Measurements from ENCODE around the gene TNRC18.
"Not testable (repeated sequence)": the region's sequence is repeated elsewhere in the genome, so short reads cannot be mapped to it uniquely, and the experiment has no call there.

Gene TNRC18

GRCh38 chr7:5315761-5316160, 107.9 kb downstream of the TNRC18 start:
- DNase-seq (ENCODE audit: low read depth) = no peak

- DNase-seq (ENCODE audit: low read depth) = no peak
Measured at GRCh38 chr7:5314864-5315263, 108.8 kb downstream of the TNRC18 start.

DNA sequence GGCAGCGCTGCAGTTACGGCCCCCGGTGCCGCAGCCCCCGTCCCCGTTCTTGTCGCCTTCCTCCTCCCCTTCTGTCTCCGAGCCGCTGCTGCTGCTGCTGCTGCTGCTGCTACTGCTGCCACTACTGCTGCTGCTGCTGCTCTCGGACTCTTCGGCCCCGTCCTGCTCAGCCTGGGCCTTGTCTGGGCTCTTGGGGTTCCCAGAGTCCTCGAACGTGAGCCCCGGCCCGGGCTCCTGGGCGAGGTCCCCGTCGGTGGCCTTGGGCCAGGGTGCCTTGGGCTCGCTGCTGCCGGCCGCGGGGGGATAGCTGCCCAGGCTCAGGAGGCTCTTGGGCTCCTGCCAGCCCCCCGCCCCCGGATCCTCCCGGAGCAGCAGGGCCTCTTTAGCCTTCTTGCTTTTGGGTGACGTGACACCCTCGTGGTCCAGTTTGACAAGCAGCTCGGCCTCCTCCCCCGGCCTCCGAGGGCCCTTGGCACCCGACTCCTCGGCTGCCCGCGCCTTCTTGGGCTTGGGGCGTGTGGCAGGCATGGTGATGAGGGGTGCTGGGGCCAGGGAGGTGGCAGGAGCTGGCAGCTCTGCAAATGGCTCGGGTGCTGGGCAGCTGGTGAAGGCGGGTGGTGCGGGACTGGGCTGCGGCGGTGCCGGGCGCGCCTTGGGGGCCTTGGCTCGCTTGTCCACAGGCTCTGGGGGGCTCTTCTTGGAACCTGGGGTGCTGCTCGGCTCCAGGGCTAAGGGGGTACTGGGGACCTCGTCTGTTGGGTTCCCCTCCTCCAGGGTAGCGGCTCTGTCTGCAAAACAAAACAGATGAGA, 110.4 kb downstream of the TNRC18 start:
- not testable (repeated sequence) for DNase-seq (ENCODE audit: low read depth)

GRCh38 chr7:5312276-5313070, 111.2 kb downstream of the TNRC18 start:
- not testable (repeated sequence) for DNase-seq (ENCODE audit: low read depth)

DNA sequence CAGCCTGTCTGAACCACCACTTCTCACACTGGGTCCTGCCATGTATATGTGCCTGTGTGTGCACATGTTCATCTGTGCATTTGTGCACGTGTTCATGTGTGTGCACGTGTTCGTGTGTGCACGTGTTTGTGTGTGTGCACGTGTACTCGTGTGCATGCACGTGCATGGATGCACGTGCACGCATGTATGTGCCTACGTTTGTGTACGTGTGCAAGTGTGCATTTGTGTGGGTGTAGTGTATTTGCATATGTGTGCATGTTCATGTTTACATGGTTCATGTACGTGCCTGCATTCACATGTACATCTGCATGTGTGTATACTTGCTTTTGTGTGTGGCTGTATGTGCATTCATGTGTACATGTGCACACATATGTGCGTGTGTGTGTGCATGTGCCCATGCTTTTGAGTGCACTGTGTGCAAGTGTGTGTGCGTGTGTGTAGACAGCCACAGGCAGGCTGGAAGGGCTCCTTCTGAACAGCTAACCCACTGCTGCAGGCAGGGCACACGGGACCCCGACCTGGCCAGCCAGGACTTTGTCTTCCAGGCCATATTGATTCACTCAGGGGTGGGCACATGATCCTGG, 112.7 kb downstream of the TNRC18 start:
- no peak for DNase-seq (ENCODE audit: low read depth)

- no peak for DNase-seq (ENCODE audit: low read depth)
Measured at GRCh38 chr7:5309146-5309545, 114.5 kb downstream of the TNRC18 start.

DNA sequence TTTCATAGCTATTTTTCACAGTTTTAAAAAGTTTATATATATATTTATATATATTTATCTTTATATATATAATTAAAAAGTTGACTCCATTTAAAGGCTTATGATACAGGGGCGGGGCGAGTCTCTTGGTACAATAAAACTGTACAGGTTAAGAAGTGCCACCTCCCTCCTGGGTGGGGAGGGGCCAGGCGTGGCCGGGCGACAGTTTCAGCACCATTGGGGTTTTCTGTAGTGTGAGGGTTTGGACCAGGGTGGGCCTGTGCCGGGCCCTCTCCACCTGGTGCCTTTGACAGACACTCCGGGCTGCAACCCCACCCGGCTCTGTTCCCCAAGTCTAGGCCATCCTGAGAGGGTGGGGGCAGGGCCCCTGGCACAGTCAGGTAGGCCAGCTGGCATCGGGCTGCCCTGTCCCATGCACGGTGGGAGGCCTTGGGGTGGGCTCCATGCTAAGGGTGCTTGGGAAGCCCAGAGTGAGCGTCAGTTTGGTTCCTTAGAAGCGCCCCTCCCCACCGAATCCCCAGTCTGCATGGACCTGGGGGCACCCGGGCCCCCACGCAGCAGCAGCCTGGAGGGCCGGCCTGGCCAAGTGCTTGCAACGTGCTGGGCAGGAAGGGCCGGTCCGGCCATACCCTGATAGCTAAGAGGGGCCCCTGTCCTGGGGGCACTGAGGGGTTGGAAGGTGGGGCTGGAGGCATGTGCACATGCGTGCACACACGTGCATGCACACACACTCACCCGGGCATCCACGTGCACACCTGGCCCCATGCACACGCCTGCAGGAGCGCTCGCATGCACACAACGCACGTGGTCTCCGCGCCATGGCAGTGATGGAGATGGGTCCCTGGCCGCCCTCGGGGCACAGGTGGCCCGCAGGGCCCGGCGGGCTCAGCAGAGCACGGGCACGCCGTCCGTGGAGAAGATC, 116.2 kb downstream of the TNRC18 start:
- DNase-seq (ENCODE audit: low read depth) = not testable (repeated sequence)

DNA sequence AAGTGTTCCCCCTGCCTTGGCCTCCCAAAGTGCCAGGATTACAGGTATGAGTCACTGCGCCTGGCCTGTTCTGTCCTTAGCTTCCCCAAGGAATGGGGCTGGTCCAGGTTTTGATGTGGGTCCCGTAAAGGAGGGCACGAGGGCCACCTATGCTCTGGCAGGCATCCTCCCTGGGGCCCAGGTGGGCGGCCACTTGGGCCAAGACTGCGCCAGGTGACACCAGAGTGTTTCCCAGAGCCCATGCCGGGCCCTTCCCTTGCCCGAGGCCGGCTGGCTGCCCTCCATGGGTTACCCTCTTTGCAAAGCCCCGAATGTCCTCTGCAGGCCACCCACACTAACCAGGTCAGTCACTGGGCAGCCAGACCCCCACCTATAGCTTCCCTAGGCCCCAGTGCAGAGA, 118.6 kb downstream of the TNRC18 start:
- DNase-seq (ENCODE audit: low read depth) = not testable (repeated sequence)

DNA sequence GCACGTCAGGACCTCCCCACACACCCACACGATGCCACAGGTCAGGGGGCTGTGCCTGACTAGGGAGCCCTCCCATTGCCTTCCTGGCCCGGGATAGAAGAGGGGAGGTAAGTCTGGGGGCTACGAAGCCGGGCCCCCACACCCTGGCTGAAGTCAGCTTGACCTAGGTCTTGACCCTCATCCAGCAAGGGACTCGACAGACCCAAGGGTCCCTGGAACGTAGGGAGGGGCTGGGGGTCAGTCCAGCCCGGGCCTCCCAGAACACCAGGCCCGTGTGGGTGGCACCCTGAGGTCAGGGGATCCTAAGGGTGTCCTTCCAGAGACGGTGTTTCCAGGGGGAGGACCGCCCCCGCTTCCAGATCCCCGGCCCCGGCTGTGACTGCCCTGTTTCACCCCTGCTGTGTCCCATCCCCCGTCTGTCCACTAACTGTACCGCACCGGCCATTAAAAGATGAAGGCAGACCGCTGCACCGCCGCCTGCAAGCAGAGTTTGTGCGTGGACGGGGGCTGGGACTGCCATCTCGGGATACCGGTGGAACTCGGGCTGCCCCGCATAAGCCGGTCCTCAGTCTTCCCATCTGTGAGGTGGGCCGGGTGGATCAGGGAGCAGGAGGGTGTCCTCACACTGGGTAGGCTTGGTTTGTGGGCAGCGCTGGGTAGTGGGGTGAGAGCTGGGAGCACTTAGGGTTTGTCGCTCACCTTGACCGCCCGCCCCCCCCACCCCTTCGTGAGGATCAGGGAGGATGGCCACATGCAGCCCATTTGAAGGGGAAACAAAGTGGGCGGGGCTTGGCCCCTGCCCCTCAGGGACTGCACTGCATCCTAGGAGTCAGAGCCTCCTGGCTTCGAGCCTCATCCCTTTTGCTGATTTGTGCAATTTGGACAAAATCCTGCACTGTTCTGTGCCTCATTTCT, 119.8 kb downstream of the TNRC18 start:
- no peak for DNase-seq (ENCODE audit: low read depth)

- no peak for DNase-seq (ENCODE audit: low read depth)
Measured at GRCh38 chr7:5303061-5303460, 120.6 kb downstream of the TNRC18 start.

GRCh38 chr7:5302577-5302976, 121.1 kb downstream of the TNRC18 start:
- DNase-seq (ENCODE audit: low read depth) = no peak

DNA sequence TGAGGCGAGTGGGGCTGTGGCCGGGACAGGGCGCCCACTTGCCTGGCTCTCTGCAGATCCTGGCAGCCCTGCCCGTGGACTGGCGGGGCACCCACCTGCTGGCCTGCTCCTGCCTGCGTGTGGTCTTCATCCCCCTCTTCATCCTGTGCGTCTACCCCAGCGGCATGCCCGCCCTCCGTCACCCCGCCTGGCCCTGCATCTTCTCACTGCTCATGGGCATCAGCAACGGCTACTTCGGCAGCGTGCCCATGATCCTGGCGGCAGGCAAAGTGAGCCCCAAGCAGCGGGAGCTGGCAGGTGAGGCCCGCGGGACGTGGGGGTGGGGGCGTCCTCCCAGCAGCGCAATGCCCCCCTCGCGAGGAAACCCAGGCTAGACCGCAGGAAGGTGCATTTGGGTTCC, 123.3 kb downstream of the TNRC18 start:
- no peak for DNase-seq (ENCODE audit: low read depth)

- no peak for DNase-seq (ENCODE audit: low read depth)
Measured at GRCh38 chr7:5296611-5297226, 126.9 kb downstream of the TNRC18 start.

DNA sequence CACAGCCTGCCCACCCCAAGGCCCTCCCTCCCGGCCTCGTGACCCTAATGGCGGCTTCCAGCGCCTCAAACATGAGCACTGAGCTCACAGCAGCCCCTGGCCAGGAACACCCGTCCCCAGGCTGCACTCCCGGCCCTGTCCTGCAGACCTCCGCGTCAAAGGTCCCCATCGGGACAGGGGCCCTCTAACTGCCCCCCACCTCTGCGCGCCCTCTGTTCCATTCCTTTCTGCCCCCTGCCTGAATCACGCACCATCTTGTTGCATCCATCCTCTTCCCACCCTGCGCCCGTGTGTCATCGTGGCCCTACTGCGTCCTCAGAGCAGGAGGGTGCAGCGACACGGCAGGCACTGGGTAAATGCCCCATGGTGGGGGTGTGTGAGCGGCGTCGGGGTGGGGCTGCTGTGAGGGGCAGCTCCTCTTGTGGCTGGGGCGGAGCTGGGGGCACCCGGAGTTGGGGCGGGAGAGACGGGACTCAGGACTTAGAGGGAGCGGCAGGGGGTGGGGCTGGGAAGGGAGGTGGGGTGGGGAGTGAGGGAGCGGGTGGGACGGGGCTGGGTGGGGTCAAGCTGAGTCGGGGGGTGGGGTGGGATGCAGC, 127.5 kb downstream of the TNRC18 start:
- no peak for DNase-seq (ENCODE audit: low read depth)

- no peak for DNase-seq (ENCODE audit: low read depth)
Measured at GRCh38 chr7:5295039-5296014, 128.3 kb downstream of the TNRC18 start.

GRCh38 chr7:5294169-5294987, 129.3 kb downstream of the TNRC18 start:
- DNase-seq (ENCODE audit: low read depth) = no peak

- DNase-seq (ENCODE audit: low read depth) = not testable (repeated sequence)
Measured at GRCh38 chr7:5291711-5292335, 131.8 kb downstream of the TNRC18 start.
